Neural cell (in vitro differentiated cells): ENCODE measurements around the gene ATP11A. TPM values are rescaled to one million over a fixed set of nuclear protein-coding genes. Genes with fewer than 3 reads are reported as not detected.

ENCODE experiments used
- H2AFZ ChIP-seq: fragments of 200-600, 300-800 bp; sonication (generic), shearing (Covaris generic); 2 replicates; pipeline ENCODE4 v1.6.0; 2014; ENCODE audit warnings: low read depth, mild to moderate bottlenecking, antibody characterized with exemption, low read length, moderate library complexity
- H3F3A ChIP-seq: fragments of 200-600 bp; shearing (Covaris generic); 2 replicates; pipeline ENCODE4 v1.6.1; 2016; ENCODE audit warnings: mild to moderate bottlenecking, moderate library complexity, mixed read lengths, antibody characterized with exemption, low read length; ENCODE audit not compliant: insufficient read depth, poor library complexity, severe bottlenecking
- H3K27ac ChIP-seq: fragments of 200-600, 300-800 bp; sonication (generic), shearing (Covaris generic); 2 replicates; pipeline ENCODE4 v1.5.1; 2014; ENCODE audit warnings: mild to moderate bottlenecking, low read length, moderate library complexity
- H3K27me3 ChIP-seq: fragments of 300-800, 200-600 bp; sonication (generic), shearing (Covaris generic); 2 replicates; pipeline ENCODE4 v1.6.0; 2014; ENCODE audit warnings: mild to moderate bottlenecking, low read depth, low read length, moderate library complexity; ENCODE audit not compliant: insufficient read depth
- H3K36me3 ChIP-seq: fragments of 300-800, 200-600 bp; sonication (generic), shearing (Covaris generic); 2 replicates; pipeline ENCODE4 v1.5.1; 2014; ENCODE audit warnings: mild to moderate bottlenecking, antibody characterized with exemption, low read length, moderate library complexity; ENCODE audit not compliant: insufficient read depth
- H3K4me2 ChIP-seq: fragments of 300-800, 200-600 bp; sonication (generic), shearing (Covaris generic); 2 replicates; pipeline ENCODE4 v1.6.0; 2014; ENCODE audit warnings: mild to moderate bottlenecking, low read length
- H3K4me3 ChIP-seq: fragments of 300-800, 200-600 bp; sonication (generic), shearing (Covaris generic); 2 replicates; pipeline ENCODE4 v1.5.1; 2014; ENCODE audit warnings: mild to moderate bottlenecking, low read length, moderate library complexity
- H3K79me2 ChIP-seq: fragments of 200-600 bp; shearing (Covaris generic); replicated peaks from 2 replicates; pipeline ENCODE4 v1.6.0; 2014; ENCODE audit warnings: mild to moderate bottlenecking, low read length, moderate library complexity; ENCODE audit not compliant: insufficient read depth
- H3K9ac ChIP-seq: fragments of 300-800, 200-600 bp; sonication (generic), shearing (Covaris generic); 2 replicates; pipeline ENCODE4 v1.6.1; 2016; ENCODE audit warnings: mild to moderate bottlenecking, low read length, mixed read lengths
- H3K9me2 ChIP-seq: fragments of 200-600 bp; shearing (Covaris generic); 2 replicates; pipeline ENCODE4 v1.6.1; 2016; ENCODE audit warnings: mild to moderate bottlenecking, low read length, mixed read lengths; ENCODE audit not compliant: insufficient read depth
- H3K9me3 ChIP-seq: fragments of 200-600, 300-800 bp; sonication (generic), shearing (Covaris generic); 2 replicates; pipeline ENCODE4 v1.6.1; 2016; ENCODE audit warnings: mild to moderate bottlenecking, mixed run types, low read length, moderate library complexity, mixed read lengths
- H4K20me1 ChIP-seq: fragments of 200-600 bp; shearing (Covaris generic); 2 replicates; pipeline ENCODE4 v1.6.1; 2016; ENCODE audit warnings: mild to moderate bottlenecking, mixed run types; ENCODE audit not compliant: insufficient read depth
- EP300 ChIP-seq: fragments of 450-650 bp; conservative IDR thresholded peaks from 2 replicates; pipeline ENCODE4 v1.6.1; 2014; ENCODE audit warnings: antibody characterized with exemption, mild to moderate bottlenecking, moderate library complexity; ENCODE audit not compliant: poor library complexity, severe bottlenecking
- EZH2 ChIP-seq: fragments of 200-600, 300-800 bp; shearing (Covaris generic), sonication (generic); IDR thresholded peaks from 2 replicates; pipeline ENCODE4 v1.6.1; 2014; ENCODE audit warnings: antibody characterized with exemption, low read length, borderline replicate concordance, mild to moderate bottlenecking; ENCODE audit not compliant: insufficient read depth, poor library complexity, severe bottlenecking
- MXI1 ChIP-seq: fragments of 450-650 bp; conservative IDR thresholded peaks from 2 replicates; pipeline ENCODE4 v1.6.1; 2014; ENCODE audit warnings: antibody characterized with exemption, mild to moderate bottlenecking; ENCODE audit not compliant: poor library complexity, severe bottlenecking
- POLR2AphosphoS5 ChIP-seq: IDR thresholded peaks from 2 replicates; pipeline ENCODE4 v1.6.1; 2012
- RAD21 ChIP-seq: fragments of 450-650 bp; conservative IDR thresholded peaks from 2 replicates; pipeline ENCODE4 v1.6.1; 2014; ENCODE audit warnings: antibody characterized with exemption, mild to moderate bottlenecking, moderate library complexity
- SMC3 ChIP-seq: fragments of 450-650 bp; conservative IDR thresholded peaks from 2 replicates; pipeline ENCODE4 v1.6.1; 2014; ENCODE audit warnings: antibody characterized with exemption, mild to moderate bottlenecking, moderate library complexity; ENCODE audit not compliant: poor library complexity
- TAF1 ChIP-seq: IDR thresholded peaks from 2 replicates; pipeline ENCODE4 v1.6.1; 2012; ENCODE audit warnings: low read depth
- polyA plus RNA-seq: library from polyadenylated mRNA; depleted of rRNA; stranded (reverse); fragments of >200 nt; gene quantifications from 2 replicates; pipeline ENCODE4 v1.2.3, GENCODE V29; 2014
- TF ChIP-seq, protein P1 (sequence below): IDR thresholded peaks from 2 replicates; pipeline ENCODE4 v1.6.1; 2012; ENCODE audit warnings: borderline replicate concordance
- TF ChIP-seq, protein P2 (sequence below): fragments of 450-650 bp; IDR thresholded peaks from 2 replicates; pipeline ENCODE4 v1.5.1; 2014; ENCODE audit warnings: antibody characterized with exemption, mild to moderate bottlenecking, moderate library complexity; ENCODE audit not compliant: poor library complexity, severe bottlenecking

ATP11A gene
- polyA plus RNA-seq, 1 donor from 2014 or later: 3.0 TPM

DNA sequence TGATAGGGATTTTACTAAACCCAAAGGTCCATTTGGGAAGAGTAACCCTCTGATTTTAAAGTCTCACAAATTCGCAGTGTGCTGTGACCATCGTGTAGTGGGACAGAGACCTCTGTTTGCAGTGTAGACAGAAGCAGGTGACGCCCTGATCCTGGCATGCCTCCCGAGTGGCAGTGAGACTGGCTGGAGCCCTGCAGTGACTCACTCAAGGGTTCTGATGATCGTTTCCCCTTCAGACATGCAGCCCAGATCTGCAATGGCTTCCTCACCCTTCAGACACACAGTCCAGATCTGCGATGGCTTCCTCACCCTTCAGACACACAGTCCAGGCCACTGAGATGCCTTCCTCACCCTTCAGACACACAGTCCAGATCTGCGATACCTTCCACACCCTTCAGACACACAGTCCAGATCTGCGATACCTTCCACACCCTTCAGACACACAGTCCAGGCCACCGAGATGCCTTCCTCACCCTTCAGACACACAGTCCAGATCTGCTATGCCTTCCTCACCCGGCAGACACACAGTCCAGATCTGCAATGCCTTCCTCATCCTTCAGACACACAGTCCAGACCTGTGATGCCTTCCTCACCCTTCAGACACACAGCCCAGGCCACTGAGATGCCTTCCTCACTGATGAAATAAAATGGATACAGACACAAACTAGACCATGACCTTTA lies 125.2 kb downstream of the ATP11A start:
- H3K27me3 ChIP-seq: no peaks in the 10 kb centered on the region
- H3K9me3 ChIP-seq: no peaks in the 10 kb centered on the region
- H3K79me2 ChIP-seq: no peaks in the 10 kb centered on the region
- H3K4me3 ChIP-seq: no peak overlapping the region
- no peak overlapping the region for H2AFZ ChIP-seq
- TF ChIP-seq RAD21: no peak
- no peaks in the 10 kb centered on the region for H3K9me2 ChIP-seq
- H3F3A ChIP-seq: no peaks in the 10 kb centered on the region
- H4K20me1 ChIP-seq: no peaks in the 10 kb centered on the region
- no peak overlapping the region for H3K4me2 ChIP-seq
- peaks cover 10% of the 10 kb centered on the region for H3K36me3 ChIP-seq
- H3K9ac ChIP-seq: no peak overlapping the region
- no peak overlapping the region for H3K27ac ChIP-seq

DNA sequence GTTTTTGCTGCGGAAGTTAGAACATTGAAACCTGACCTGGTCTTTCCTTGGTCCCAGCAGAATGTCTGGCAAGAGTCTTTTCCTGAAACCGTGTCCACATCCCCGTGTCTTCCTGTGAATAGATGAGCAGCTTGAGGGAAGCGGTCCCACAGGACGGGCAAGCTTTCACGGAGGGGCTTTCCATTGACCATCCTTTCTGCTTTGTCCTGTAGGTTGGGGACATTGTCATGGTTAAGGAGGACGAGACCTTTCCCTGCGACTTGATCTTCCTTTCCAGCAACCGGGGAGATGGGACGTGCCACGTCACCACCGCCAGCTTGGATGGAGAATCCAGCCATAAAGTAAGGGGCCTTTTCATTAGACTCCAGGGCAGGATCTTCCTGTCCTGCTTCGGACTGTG lies 126.0 kb downstream of the ATP11A start:
- Histone ChIP-seq H3K9me2 (no peaks in the 10 kb centered on the region), H3K9me3 (no peaks in the 10 kb centered on the region), H3K36me3 (peaks cover 10% of the 10 kb centered on the region), H4K20me1 (no peaks in the 10 kb centered on the region), H3K79me2 (no peaks in the 10 kb centered on the region), H3K27me3 (no peaks in the 10 kb centered on the region), H2AFZ (no peak overlapping the region), H3K27ac (no peak overlapping the region), H3K4me3 (no peak overlapping the region), H3F3A (no peaks in the 10 kb centered on the region), H3K4me2 (no peak overlapping the region), H3K9ac (no peak overlapping the region)
- no peak for TF ChIP-seq MXI1
- TF ChIP-seq, protein P1, sequence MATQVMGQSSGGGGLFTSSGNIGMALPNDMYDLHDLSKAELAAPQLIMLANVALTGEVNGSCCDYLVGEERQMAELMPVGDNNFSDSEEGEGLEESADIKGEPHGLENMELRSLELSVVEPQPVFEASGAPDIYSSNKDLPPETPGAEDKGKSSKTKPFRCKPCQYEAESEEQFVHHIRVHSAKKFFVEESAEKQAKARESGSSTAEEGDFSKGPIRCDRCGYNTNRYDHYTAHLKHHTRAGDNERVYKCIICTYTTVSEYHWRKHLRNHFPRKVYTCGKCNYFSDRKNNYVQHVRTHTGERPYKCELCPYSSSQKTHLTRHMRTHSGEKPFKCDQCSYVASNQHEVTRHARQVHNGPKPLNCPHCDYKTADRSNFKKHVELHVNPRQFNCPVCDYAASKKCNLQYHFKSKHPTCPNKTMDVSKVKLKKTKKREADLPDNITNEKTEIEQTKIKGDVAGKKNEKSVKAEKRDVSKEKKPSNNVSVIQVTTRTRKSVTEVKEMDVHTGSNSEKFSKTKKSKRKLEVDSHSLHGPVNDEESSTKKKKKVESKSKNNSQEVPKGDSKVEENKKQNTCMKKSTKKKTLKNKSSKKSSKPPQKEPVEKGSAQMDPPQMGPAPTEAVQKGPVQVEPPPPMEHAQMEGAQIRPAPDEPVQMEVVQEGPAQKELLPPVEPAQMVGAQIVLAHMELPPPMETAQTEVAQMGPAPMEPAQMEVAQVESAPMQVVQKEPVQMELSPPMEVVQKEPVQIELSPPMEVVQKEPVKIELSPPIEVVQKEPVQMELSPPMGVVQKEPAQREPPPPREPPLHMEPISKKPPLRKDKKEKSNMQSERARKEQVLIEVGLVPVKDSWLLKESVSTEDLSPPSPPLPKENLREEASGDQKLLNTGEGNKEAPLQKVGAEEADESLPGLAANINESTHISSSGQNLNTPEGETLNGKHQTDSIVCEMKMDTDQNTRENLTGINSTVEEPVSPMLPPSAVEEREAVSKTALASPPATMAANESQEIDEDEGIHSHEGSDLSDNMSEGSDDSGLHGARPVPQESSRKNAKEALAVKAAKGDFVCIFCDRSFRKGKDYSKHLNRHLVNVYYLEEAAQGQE: no peak
- TF ChIP-seq SMC3: no peak
- no peak for TF ChIP-seq EP300
- TF ChIP-seq POLR2AphosphoS5: no peak
- TF ChIP-seq EZH2: no peak
- TF ChIP-seq RAD21: no peak
- TF ChIP-seq, protein P2, sequence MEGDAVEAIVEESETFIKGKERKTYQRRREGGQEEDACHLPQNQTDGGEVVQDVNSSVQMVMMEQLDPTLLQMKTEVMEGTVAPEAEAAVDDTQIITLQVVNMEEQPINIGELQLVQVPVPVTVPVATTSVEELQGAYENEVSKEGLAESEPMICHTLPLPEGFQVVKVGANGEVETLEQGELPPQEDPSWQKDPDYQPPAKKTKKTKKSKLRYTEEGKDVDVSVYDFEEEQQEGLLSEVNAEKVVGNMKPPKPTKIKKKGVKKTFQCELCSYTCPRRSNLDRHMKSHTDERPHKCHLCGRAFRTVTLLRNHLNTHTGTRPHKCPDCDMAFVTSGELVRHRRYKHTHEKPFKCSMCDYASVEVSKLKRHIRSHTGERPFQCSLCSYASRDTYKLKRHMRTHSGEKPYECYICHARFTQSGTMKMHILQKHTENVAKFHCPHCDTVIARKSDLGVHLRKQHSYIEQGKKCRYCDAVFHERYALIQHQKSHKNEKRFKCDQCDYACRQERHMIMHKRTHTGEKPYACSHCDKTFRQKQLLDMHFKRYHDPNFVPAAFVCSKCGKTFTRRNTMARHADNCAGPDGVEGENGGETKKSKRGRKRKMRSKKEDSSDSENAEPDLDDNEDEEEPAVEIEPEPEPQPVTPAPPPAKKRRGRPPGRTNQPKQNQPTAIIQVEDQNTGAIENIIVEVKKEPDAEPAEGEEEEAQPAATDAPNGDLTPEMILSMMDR: no peak
- no peak for TF ChIP-seq TAF1
